GM21367 (cell line): ENCODE results near the gene MIA2.

ENCODE experiments used
- ATAC-seq: cut with Tn5 transposase; IDR thresholded peaks from one replicate; pipeline ENCODE4 v1.9.1; 2021; ENCODE audit not compliant: unreplicated experiment

Gene MIA2

GRCh38 chr14:39383026-39383660 lies 149.4 kb downstream of the MIA2 start:
- no peak for ATAC-seq

- ATAC-seq = no peak
These were observed 150.0 kb downstream of the MIA2 start for GRCh38 chr14:39383741-39384140.

GRCh38 chr14:39384177-39384576 lies 150.5 kb downstream of the MIA2 start:
- ATAC-seq = no peak

GRCh38 chr14:39393289-39393688 lies 159.6 kb downstream of the MIA2 start:
- no peak for ATAC-seq

DNA sequence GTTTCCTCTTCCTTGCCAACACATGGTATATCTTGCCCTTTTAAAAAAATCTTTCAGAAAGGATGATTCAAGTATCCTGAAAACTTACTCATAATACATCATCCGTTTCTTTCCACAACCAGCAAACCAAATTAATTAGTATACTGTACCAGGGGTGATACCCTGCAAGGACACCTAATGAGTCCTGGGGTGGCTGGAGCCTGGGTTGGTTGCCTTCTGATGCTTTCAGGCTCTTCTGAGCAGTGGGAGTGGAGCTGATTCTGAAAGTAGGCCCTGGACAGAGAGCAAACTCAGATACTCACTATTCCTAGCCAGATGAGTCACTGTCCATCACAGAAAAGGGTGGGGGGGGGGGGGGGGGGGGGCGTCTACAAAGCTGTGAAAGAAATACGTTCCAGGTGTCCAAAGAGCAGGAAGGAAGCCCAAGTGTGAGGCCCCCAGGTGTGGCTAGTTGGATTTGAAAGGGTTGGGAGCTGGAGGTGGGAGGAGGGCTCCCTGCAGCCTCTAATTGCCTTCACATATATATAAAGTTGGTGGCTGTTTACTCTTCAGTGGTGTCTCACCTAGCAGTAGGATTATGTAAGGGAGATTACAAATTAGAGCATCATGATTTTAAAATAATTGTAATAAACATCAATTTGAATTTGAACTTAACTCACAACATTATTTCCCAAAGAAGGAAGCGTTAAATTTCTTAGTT lies 162.0 kb downstream of the MIA2 start:
- no peak for ATAC-seq

DNA sequence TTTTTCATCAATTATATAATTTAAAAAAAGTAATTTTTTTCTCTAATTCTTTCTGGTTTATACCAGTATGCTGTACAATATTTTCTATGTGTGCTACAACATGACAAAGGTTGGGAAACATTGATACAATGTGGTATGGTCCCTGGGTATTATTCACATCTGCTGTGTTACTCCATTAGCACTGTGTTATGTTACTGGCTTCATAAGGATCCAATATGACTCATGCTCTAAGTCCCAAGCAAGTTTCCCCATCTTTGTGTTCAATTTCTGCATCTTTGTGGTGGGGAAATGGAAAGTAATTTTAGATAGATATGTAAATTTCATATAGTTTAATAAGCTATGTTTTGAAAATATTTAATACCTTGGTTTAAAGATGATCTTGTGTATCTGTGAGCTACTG lies 162.7 kb downstream of the MIA2 start:
- ATAC-seq = no peak

GRCh38 chr14:39398382-39398781 lies 164.7 kb downstream of the MIA2 start:
- ATAC-seq = no peak

DNA sequence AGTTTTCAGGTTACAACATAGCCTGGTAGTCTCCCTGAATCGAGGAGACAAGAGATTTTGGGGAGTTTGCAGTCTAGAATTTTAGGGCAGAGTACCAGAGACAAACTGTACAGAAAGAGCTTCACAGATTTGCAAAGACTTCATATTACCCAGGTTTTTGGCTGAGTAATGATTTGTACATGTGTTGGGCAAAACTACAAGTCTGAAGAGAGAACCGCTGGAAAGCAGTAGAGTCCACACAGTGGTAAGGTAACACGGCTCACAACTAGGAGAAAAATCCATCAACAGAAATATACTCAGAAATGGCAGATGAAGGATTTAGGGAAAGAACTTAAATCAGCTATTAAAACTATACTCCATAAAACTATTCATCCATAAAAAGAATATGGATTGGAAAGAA lies 172.8 kb downstream of the MIA2 start:
- ATAC-seq = no peak

GRCh38 chr14:39416072-39416471 lies 182.4 kb downstream of the MIA2 start:
- no peak for ATAC-seq

- no peak for ATAC-seq
These were observed 183.3 kb downstream of the MIA2 start for GRCh38 chr14:39417014-39417413.

DNA sequence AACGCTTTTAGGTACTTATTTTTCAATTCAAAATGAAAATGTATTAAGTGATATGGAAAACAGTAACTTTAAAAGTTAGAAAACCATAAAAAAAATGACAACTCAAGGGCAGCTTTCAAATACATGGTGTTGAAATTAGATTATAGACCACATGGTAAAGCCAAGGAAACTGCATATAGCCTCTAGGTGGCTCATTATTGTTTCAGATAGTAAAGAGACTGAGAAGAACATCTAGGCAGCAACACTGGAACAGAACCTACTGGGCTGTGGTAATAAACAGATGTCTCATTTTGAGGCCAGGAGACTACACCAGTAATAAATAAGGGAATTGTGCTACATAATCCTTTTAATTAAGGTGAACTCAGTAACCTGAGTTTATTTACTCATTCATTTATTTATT lies 185.6 kb downstream of the MIA2 start:
- no peak for ATAC-seq

DNA sequence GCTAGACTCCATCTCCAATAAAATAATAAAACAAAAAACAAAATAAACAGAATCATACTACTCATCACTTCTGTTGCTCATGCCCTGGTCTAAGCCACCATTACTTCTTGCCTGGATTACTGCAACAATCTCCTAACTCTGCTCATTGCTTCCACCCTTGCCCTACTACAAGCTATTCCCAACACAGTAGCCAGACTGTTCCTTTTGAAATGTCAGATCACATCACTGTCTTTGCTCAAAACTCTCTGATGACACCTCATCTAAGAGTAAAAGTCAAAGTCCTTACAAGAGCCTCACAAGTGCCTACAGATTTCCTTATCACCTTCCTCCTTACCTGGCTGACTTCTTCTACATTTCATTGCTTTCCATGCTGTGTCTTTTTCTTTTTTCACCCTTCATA lies 188.5 kb downstream of the MIA2 start:
- ATAC-seq = no peak

DNA sequence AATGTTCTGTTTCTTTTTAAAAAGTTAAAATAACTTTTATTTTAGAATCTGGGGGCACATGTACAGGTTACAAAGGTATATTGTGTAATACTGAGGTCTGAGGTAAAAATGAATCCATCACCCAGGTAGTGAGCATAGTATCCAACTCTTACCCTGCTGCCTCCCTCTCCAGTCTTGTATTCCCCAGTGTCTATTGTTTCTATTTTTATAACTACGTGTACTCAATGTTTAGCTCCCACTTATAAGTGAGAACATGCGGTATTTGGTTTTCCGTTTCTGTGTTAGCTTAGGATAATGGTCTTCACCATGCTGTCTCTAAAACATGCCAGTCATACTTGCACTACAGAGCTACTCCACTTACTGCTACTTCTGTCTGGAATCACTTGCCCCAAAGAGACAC lies 190.1 kb downstream of the MIA2 start:
- ATAC-seq = no peak

DNA sequence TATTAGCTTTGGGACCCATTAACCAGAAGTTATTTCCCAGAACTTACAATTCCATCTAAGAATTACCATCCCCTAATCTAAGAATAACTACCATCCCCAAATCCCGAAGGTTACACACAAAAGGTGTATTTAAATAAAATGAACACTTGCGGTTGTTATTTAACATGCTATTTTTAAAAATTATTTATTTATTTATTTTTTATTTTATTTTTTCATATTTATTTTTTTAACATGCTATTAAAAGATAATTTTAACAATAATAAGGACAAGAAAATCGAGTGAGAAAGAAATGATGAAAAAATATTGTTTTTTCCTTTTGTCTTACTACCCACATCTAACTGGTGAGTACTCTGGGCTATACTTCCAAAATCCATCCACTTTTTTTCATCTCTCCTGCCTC lies 192.2 kb downstream of the MIA2 start:
- no peak for ATAC-seq

GRCh38 chr14:39426605-39427004 lies 192.9 kb downstream of the MIA2 start:
- no peak for ATAC-seq

DNA sequence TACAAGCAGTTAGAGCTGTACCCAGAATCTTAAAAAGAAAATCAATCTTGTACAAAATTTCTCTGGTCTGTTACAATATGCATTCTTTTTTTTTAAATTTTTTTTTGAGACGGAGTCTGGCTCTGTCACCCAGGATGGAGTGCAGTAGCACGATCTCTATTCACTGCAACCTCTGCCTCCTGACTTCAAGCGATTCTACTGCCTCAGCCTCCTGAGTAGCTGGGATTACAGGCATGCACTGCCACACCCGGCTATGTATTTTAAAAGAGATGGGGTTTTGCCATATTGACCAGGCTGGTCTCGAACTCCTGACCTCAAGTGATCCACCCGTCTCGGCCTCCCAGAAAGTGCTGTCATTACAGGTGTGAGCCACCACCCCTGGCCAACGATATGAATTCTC lies 194.4 kb downstream of the MIA2 start:
- no peak for ATAC-seq

GRCh38 chr14:39430762-39431415 lies 197.2 kb downstream of the MIA2 start:
- peak; percentile 2 for ATAC-seq

DNA sequence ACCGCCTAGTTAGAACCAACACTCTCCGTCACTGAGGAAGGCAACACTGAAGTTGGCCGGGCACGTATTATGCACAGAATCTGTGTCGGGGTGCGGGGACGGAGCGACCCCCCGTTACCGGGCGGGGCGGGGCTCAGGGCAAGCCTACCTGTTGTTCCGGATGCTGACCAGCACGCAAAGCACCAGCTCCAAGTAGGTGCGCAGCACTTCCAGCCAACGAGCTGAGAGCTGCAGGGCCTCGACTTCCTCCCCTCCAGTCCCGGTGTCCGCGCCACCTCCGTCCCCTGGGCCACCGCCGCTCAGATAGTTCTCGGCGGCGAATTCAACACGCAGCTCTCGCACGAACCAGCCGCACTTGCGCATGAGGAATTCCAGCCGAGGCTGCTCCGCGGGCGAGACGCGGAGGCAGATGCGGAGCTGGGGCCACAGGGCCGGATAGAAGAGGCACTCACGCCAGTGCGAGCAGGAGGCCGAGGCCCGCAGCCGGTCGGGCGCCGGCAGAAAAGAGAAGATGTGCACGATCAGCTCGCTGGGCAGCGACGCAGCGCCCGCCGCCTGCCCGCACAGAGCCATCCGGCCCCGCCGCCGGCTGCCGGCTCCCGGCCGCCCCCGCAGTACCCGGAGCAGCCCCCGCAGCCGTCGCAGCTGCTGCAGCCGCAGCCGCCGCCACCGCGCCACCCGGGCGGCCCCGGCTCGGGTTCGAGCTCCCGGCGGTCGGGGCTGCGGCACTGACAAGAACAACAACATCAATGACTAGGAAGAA lies 197.9 kb downstream of the MIA2 start:
- peak; percentile 18 for ATAC-seq

- ATAC-seq = peak; percentile 77
These were observed 198.5 kb downstream of the MIA2 start, which contains the start of gene FBXO33 for GRCh38 chr14:39432179-39432618. TSS of gene FBXO33 (minus strand) at chr14:39432433. CDS start at chr14:39432162, 271 bp downstream.

DNA sequence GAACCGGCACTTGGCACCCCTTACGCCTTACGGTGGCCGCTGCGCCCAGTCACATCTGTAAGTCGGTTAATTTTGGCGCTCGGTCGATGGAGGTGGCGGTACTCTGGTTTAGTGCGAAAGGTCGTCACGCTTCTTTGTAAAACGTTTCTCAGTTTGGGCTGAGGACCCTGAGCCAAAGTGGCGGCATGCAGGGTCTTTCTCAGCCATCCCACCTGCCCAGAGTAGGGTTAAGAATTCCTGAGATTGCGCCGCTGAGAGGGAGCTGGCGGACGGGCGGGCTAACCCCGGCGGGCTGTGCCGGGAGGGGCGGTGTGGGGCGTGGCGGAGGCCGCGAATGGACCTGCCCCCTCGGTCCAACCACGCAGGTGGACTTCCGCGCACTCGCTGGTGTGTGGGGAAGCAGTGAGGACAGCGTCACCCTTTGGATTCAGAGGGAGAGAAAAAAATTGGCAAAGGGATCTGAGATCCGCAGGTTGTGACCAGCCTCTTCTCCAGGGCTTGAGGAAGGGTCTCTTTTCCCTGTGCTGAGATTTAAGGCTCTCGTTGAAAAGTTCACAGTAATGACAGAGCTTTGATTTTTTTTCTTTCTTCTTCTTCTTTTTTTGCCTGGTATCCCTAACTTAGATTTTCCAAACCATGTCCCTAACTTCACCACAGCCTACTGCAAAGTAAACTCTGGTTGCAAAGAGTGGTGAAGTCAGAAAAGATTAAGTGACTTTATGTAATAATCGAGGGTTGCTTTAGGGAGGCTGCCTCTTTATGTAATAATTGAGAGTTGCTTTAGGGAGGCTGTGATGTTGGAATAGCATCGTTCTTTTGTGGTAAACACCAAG lies 199.1 kb downstream of the MIA2 start:
- peak; percentile 56 for ATAC-seq

DNA sequence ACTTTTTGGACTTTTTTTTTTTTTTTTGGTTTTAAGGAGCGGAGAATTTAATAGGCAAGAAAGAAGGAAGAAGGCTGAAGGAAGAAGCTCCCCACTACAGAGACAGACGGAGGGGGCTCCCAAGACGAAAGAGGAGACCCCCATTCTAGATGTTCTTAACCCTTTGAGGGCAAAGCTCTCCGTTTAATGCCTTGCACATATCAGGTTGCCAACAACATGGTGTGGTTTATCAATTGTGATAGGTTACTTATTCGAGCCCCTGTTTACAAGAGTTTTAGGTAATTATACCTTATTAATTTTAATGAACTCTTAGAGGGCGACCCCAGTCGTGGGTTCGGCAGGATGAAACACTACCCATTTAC lies 199.7 kb downstream of the MIA2 start:
- ATAC-seq = no peak
